ENCODE results near the gene LRP8.

DNA sequence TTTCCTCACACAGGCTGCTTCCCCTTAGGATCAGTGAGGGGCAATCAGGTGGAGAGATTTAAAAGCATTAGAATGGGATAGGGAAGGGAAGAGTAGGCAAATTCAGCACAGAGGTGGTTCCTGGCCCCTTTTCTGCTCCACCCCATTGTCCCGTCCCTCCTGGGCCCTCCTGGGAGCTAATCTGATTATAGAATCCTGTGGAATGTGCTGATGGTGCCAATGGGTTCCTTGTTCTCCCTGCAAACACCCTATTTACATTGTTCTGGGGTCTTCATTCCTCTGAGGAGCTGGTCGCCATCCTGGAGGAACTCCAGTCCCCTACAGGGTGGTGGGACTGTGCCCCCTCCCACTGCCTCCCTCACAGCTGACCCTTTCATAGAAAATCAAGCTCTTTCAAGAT, 34.4 kb upstream of the LRP8 start:
- TF ChIP-seq, protein P1, sequence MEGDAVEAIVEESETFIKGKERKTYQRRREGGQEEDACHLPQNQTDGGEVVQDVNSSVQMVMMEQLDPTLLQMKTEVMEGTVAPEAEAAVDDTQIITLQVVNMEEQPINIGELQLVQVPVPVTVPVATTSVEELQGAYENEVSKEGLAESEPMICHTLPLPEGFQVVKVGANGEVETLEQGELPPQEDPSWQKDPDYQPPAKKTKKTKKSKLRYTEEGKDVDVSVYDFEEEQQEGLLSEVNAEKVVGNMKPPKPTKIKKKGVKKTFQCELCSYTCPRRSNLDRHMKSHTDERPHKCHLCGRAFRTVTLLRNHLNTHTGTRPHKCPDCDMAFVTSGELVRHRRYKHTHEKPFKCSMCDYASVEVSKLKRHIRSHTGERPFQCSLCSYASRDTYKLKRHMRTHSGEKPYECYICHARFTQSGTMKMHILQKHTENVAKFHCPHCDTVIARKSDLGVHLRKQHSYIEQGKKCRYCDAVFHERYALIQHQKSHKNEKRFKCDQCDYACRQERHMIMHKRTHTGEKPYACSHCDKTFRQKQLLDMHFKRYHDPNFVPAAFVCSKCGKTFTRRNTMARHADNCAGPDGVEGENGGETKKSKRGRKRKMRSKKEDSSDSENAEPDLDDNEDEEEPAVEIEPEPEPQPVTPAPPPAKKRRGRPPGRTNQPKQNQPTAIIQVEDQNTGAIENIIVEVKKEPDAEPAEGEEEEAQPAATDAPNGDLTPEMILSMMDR (IDR thresholded peaks at IDR 0.05): no peak
- TF ChIP-seq SIN3A (IDR thresholded peaks at IDR 0.05; ENCODE audit: borderline replicate concordance, insufficient read depth, low read depth, low read length): no peak
- TF ChIP-seq REST (IDR thresholded peaks at IDR 0.05; ENCODE audit: insufficient read depth in 1 of 2, low read depth in 2 of 2, low read length in 1 of 2): no peak
